Left lung (tissue), 10 donors: Measurements from ENCODE around the gene PSKH1. TPM values are rescaled to one million over a fixed set of nuclear protein-coding genes. Genes with fewer than 3 reads are reported as not detected.

Experiments
- ATAC-seq: fragments of 200-7000 bp; cut with Tn5 transposase; one replicate; pipeline ENCODE4 v1.9.1; 2020; ENCODE audit warnings: moderate library complexity
- DNase-seq, 4 donors: peaks; one replicate each; pipeline ENCODE4 v3.0.0-alpha.2; 2013 to 2020
- H3K27ac ChIP-seq, 2 donors: fragments of 200-600 bp; sonication (generic) in 1 of 2; one replicate each; pipeline versions ENCODE4 v1.5.0 to v1.8.0; 2020 to 2021
- H3K27me3 ChIP-seq, 2 donors: fragments of 200-600 bp; sonication (generic) in 1 of 2; one replicate each; pipeline versions ENCODE4 v1.5.0 to v1.8.0; 2020 to 2021
- H3K36me3 ChIP-seq, 2 donors: fragments of 200-600 bp; sonication (generic) in 1 of 2; one replicate each; pipeline versions ENCODE4 v1.5.0 to v1.8.0; 2020 to 2021
- H3K4me1 ChIP-seq, 2 donors: fragments of 200-600 bp; one replicate each; pipeline ENCODE4 v1.8.0; 2021
- H3K4me3 ChIP-seq, 2 donors: fragments of 200-600 bp; sonication (generic) in 1 of 2; one replicate each; pipeline versions ENCODE4 v1.5.0 to v1.8.0; 2020 to 2021; ENCODE audit warnings: mild to moderate bottlenecking in 1 of 2
- H3K9me3 ChIP-seq, 2 donors: fragments of 200-600 bp; sonication (generic) in 1 of 2; one replicate each; pipeline versions ENCODE4 v1.5.0 to v1.8.0; 2020 to 2021
- intact Hi-C, 2 donors: fragments of 100-400 bp; cut with DNase I; formaldehyde crosslinking; loops; one replicate each; pipeline versions ENCODE4 v1.11.2 to v1.14.2; 2022
- polyA plus RNA-seq, 6 donors: library from polyadenylated mRNA; unstranded; fragments of 120-200 nt; gene quantifications; one replicate each; pipeline ENCODE4 v1.2.1, GENCODE V29; 2013; ENCODE audit not compliant: insufficient read length in 6 of 6
- total RNA-seq, 2 donors: library from RNA; stranded (reverse); fragmentation: NEBNext Ultra II Directional; extraction: Animal tissue kit (Norgen Biotek cat#: 25700); gene quantifications; one replicate each; pipeline ENCODE4 v1.2.1, GENCODE V29; 2021
- TF ChIP-seq, protein P1 (sequence below), 2 donors: fragments of 200-600 bp; sonication (generic) in 1 of 2; IDR thresholded peaks; one replicate each; pipeline versions ENCODE4 v1.5.0 to v1.8.0; 2021; ENCODE audit warnings: antibody characterized with exemption in 2 of 2
- donor health status: DM: no; HTN: yes; CAD: no.
- donor health status: DM: no; HTN: no; CAD: no.

The PSKH1 gene
- total and polyA plus RNA-seq, 8 donors = 20.8 to 32.1 (median 29.0) TPM

DNA sequence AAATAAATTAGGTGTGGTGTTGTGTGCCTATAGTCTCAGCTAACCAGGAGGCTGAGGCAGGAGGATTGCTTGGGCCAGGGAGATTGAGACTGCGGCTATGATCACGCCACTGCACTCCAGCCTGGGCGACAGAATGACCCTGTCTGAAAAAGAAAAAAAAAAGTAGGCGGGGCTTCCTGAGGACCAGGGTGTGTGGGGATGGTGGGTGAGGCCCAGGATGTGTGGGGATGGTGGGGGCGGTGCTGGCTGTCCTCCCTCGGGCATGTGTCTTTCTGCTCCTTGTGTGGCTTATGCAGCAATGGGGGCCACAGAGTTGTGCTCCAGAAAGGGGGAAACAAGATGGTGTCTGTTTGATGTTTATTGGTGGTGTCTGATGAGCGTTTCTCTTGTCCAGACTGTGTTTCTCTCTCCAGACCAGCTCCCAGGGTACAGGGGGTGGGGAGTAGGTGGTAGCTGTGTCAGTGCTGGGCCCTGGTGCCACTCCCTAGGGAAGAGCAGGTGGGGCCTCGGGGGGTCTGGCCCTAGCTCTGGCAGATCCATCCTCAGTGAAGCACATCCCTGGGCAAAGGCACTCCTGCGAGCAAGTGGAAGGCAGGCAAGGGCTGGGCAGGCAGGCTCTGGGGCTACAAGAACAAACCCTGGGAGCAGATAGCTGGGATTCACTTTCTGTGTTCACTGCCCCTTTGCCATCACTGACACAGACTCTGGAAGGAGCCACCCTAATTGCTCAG is 48.6 kb downstream of the PSKH1 start:
- H3K27me3 ChIP-seq = no peaks in the 10 kb centered on the region
- TF ChIP-seq, protein P1, sequence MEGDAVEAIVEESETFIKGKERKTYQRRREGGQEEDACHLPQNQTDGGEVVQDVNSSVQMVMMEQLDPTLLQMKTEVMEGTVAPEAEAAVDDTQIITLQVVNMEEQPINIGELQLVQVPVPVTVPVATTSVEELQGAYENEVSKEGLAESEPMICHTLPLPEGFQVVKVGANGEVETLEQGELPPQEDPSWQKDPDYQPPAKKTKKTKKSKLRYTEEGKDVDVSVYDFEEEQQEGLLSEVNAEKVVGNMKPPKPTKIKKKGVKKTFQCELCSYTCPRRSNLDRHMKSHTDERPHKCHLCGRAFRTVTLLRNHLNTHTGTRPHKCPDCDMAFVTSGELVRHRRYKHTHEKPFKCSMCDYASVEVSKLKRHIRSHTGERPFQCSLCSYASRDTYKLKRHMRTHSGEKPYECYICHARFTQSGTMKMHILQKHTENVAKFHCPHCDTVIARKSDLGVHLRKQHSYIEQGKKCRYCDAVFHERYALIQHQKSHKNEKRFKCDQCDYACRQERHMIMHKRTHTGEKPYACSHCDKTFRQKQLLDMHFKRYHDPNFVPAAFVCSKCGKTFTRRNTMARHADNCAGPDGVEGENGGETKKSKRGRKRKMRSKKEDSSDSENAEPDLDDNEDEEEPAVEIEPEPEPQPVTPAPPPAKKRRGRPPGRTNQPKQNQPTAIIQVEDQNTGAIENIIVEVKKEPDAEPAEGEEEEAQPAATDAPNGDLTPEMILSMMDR (IDR thresholded peaks at IDR 0.05) = no peak
- H3K9me3 ChIP-seq = no peaks in the 10 kb centered on the region
- DNase-seq = no peak
- no peak for ATAC-seq
- intact Hi-C loops = no loop called here
- peaks cover 0 to 61% of the 10 kb centered on the region in 2 donors for H3K36me3 ChIP-seq
- H3K4me3 ChIP-seq = no peak overlapping the region
- no peak overlapping the region for H3K27ac ChIP-seq
- peaks cover 7 to 10% of the 10 kb centered on the region in 2 donors for H3K4me1 ChIP-seq

DNA sequence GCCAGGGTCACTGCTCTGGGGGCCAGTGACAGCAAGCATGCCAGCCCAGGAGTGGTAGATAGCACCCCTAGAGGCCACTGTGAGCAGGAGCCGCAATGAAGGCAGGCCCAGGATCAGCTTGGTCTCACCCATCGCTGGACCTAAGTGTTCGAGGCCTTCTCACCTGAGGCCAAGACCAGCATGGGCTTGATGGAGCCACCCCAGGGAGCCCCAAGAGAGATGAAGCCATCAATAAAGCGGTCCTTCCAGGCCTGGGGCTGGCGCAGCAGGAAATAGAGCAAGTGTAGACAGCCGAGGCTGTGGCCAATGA is 49.1 kb downstream of the PSKH1 start:
- Histone ChIP-seq H3K36me3 (peaks cover 0 to 67% of the 10 kb centered on the region in 2 donors), H3K9me3 (no peaks in the 10 kb centered on the region), H3K4me1 (peaks cover 4 to 5% of the 10 kb centered on the region in 2 donors), H3K27ac (no peak overlapping the region), H3K27me3 (no peaks in the 10 kb centered on the region), H3K4me3 (no peak overlapping the region)
- ATAC-seq (peak; percentile 34), DNase-seq (no peak)
- intact Hi-C loops = no loop called here
- TF ChIP-seq, protein P1 (IDR thresholded peaks at IDR 0.05) = peak; percentile 59 to 71

DNA sequence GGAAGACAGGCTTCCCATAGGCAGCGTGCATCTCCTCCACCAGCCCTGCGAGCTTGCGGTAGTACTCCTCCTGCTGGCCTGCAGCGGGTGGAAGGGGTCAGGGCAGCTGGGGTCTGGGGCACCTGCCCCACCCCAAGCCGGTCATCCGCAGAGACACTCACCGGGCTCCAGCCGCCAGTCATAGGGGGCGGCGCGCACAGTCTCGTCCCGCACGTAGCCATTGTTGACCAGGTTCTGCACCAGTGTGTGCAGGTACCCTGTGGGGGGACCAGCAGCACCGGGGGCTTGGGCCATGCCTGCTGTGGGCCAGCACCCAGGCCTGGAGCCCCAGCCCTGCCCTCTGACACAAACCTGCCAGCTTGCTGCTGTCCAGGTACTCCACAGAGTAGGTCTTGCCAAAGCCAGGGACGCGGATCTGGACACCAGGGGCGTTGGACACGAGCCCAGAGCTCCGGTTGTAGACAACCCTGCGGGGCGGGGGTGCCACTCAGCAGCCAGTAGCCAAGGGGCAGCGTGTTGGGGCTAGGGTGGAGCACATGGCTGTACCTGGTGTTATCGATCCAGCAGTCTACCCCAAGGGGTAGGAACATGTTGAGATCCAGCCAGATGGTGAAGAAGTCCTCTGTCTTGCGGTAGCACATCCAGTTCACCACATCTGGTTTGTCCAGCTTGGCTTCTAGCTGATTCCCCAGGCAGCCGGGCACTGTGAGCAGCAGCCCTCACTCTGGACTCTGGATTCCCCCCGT is 49.6 kb downstream of the PSKH1 start:
- H3K27ac ChIP-seq = no peak overlapping the region
- H3K36me3 ChIP-seq = peaks cover 0 to 72% of the 10 kb centered on the region in 2 donors
- H3K9me3 ChIP-seq = no peaks in the 10 kb centered on the region
- no peak overlapping the region for H3K4me3 ChIP-seq
- ATAC-seq (no peak), DNase-seq (peak in 1 of 4 donors; percentile 73)
- no peaks in the 10 kb centered on the region for H3K27me3 ChIP-seq
- no peaks in the 10 kb centered on the region for H3K4me1 ChIP-seq
- TF ChIP-seq, protein P1 (IDR thresholded peaks at IDR 0.05) = peak in 1 of 2 donors; percentile 28
- intact Hi-C loops = no loop called here

DNA sequence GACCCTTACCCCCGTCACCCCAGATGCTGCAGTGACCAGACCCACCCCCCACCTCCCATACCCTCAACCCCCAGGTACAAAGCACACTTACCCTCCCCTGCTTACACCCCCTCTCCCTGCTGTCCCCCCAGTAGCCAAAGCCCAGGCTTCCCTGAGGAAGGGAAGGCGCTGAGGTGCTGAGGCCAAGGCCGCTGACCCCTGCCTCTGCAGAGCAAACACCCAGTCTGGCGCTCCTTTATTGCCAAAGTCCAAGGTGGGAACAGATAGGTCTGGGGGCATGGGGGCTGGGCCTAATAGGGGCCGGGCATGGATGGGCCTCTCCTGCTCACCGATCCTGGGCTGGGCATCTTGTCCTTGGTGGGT is 50.2 kb downstream of the PSKH1 start:
- intact Hi-C loops = no loop called here
- Histone ChIP-seq H3K4me1 (no peaks in the 10 kb centered on the region), H3K4me3 (no peak overlapping the region), H3K36me3 (peaks cover 0 to 77% of the 10 kb centered on the region in 2 donors), H3K27me3 (no peaks in the 10 kb centered on the region), H3K27ac (peak overlapping the region in 1 of 2 donors; percentile 18), H3K9me3 (no peaks in the 10 kb centered on the region)
- no peak for ATAC-seq
- no peak for DNase-seq
- TF ChIP-seq, protein P1 (IDR thresholded peaks at IDR 0.05) = no peak
